RWPE2 (cell line): ENCODE results near the gene ATG101.

Source experiments
- ATAC-seq: fragments of 200-7000 bp; cut with Tn5 transposase; 3 replicates; pipeline ENCODE4 v1.9.1; 2021; ENCODE audit warnings: low read depth
- DNase-seq: peaks from one replicate; pipeline ENCODE4 v3.0.0-alpha.2; 2020; ENCODE audit warnings: low spot score
- H3K27ac ChIP-seq: fragments of 450-650 bp; 2 replicates; pipeline ENCODE4 v1.5.1; 2017; ENCODE audit warnings: mild to moderate bottlenecking; ENCODE audit not compliant: poor library complexity, severe bottlenecking
- H3K27me3 ChIP-seq: fragments of 250-450 bp; sonication (Bioruptor Pico); 2 replicates; pipeline ENCODE4 v1.5.1; 2021; ENCODE audit warnings: mild to moderate bottlenecking, moderate library complexity; ENCODE audit not compliant: insufficient read depth, poor library complexity, severe bottlenecking
- H3K36me3 ChIP-seq: fragments of 250-450 bp; sonication (Bioruptor Pico); 2 replicates; pipeline ENCODE4 v1.5.1; 2020; ENCODE audit warnings: low read depth, mild to moderate bottlenecking, moderate library complexity
- H3K4me1 ChIP-seq: fragments of 250-450 bp; sonication (Bioruptor Pico); 2 replicates; pipeline ENCODE4 v1.5.1; 2021; ENCODE audit warnings: mild to moderate bottlenecking, moderate library complexity; ENCODE audit not compliant: insufficient read depth, poor library complexity, severe bottlenecking
- H3K4me3 ChIP-seq: fragments of 250-450 bp; sonication (Bioruptor Pico); 2 replicates; pipeline ENCODE4 v1.5.1; 2021; ENCODE audit warnings: mild to moderate bottlenecking, moderate library complexity; ENCODE audit not compliant: severe bottlenecking
- H3K9me3 ChIP-seq: fragments of 250-450 bp; sonication (Bioruptor Pico); 2 replicates; pipeline ENCODE4 v1.5.1; 2021; ENCODE audit warnings: mild to moderate bottlenecking, moderate library complexity; ENCODE audit not compliant: severe bottlenecking
- TF ChIP-seq, protein P1 (sequence below): fragments of 450-650 bp; IDR thresholded peaks from one replicate; pipeline ENCODE4 v1.5.1; 2017; ENCODE audit warnings: mild to moderate bottlenecking, moderate library complexity; ENCODE audit not compliant: poor library complexity, severe bottlenecking

The ATG101 gene

DNA sequence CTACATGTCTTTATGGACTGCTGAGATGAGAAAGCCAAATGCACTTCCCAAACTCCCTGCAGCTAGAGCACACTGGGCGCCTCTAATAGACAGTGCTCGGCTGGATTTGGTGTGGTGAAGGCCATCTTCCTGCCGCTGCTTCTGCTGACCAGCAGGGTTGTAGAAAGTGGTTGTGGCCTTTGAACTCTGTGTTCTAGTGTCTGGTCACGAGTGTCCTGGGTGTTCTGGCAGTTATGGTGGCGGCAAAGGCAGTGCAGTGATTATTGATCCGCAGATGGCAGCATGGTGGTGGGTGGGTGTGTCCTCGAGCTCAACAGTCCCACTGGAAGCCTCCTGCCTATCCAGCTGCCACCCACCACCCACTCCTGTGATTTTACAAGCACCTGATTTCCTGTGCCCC, 53.1 kb downstream of the ATG101 start:
- no peak for ATAC-seq
- Histone ChIP-seq H3K4me1 (no peaks in the 10 kb centered on the region), H3K9me3 (no peaks in the 10 kb centered on the region), H3K27ac (no peak overlapping the region), H3K36me3 (no peaks in the 10 kb centered on the region), H3K4me3 (no peak overlapping the region), H3K27me3 (no peaks in the 10 kb centered on the region)
- TF ChIP-seq, protein P1, sequence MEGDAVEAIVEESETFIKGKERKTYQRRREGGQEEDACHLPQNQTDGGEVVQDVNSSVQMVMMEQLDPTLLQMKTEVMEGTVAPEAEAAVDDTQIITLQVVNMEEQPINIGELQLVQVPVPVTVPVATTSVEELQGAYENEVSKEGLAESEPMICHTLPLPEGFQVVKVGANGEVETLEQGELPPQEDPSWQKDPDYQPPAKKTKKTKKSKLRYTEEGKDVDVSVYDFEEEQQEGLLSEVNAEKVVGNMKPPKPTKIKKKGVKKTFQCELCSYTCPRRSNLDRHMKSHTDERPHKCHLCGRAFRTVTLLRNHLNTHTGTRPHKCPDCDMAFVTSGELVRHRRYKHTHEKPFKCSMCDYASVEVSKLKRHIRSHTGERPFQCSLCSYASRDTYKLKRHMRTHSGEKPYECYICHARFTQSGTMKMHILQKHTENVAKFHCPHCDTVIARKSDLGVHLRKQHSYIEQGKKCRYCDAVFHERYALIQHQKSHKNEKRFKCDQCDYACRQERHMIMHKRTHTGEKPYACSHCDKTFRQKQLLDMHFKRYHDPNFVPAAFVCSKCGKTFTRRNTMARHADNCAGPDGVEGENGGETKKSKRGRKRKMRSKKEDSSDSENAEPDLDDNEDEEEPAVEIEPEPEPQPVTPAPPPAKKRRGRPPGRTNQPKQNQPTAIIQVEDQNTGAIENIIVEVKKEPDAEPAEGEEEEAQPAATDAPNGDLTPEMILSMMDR: no peak
- no peak for DNase-seq

DNA sequence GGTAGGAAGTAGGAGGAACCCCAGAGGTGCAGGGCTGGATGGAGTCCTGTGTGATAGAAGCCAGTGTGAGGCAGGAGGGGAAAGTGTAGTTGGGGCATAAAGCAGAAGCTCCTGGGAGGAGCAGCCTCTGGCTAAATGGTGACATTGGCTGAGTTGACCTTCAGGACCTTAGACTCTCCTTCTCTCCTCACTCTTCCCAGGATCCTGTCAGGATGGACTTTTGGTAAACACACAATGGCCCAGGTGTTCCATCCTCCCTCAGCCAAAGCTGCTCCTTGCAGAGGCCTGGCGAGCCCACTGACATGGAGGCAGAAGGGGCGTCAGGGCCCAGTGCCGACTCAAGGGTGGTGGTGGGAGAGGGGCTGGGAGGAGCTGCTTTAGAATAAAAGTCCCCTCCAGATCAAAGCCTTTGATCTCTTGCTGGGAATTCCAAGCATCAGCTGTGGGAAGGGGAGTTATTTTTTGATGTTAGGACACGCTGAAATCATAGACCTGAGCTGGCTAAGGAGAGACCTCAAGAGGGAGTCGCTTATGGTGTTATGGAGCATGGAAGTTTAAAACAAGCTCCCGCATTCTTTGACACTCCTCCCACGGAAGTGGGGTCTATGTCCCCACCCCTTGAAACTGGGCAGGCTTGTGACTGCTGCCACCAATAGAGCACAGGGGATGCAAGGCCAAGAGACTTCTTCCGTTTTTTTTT, 53.9 kb downstream of the ATG101 start:
- Histone ChIP-seq H3K9me3 (no peaks in the 10 kb centered on the region), H3K27ac (no peak overlapping the region), H3K4me1 (no peaks in the 10 kb centered on the region), H3K4me3 (no peak overlapping the region), H3K36me3 (no peaks in the 10 kb centered on the region), H3K27me3 (no peaks in the 10 kb centered on the region)
- no peak for DNase-seq
- TF ChIP-seq, protein P1: no peak
- ATAC-seq: no peak

DNA sequence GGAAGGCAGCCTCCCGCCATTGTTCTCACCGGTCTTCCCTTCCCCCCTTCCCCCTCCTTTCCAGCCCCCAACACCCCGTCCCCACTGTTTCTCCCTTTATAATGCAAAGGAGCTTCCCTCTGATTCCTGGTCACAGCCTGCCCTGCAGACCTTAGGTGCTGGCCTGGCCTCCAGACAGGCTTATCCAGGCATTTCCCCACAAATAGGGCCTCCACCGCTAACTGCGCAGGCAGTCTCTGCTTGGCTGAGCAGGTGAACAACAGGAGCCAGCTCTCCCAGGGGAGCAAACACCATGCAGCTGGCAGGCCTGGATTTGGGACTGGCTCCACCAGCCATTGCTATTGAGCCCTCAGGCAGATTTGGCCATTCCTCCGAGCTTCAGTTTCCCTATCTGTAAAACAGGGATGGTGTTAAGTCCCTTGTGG, 55.7 kb downstream of the ATG101 start:
- no peak overlapping the region for H3K4me3 ChIP-seq
- H3K9me3 ChIP-seq: no peaks in the 10 kb centered on the region
- DNase-seq (no peak), ATAC-seq (no peak)
- H3K36me3 ChIP-seq: no peaks in the 10 kb centered on the region
- no peak overlapping the region for H3K27ac ChIP-seq
- no peaks in the 10 kb centered on the region for H3K4me1 ChIP-seq
- TF ChIP-seq, protein P1: no peak
- H3K27me3 ChIP-seq: no peaks in the 10 kb centered on the region

DNA sequence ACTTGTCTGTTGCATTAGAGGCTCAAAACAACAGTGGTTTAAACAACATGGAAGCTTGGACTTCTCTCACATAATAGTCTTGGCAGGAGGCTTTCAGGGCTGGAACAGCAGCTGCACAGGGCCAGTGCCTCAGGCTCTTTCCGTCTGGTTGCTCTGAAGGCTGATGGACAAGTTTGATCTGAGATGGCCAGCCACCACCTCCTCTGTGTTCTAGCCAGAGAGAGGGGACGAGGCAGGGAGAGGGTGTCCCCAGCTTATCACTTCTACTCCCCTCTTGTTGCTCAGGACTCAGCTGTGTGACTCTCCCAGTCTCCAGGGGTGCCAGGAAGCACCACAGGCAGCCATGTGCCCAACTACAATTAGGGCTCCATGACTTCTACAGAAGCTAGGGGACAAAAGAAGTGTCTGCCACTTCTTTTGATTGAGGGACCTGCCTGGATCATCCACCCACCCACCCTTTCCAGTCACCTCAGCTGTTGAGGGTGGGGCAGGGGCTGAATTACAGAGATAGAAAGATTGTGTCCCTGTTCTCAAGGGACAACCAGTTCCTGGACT, 56.3 kb downstream of the ATG101 start:
- Histone ChIP-seq H3K4me3 (no peak overlapping the region), H3K9me3 (no peaks in the 10 kb centered on the region), H3K27me3 (no peaks in the 10 kb centered on the region), H3K27ac (no peak overlapping the region), H3K4me1 (no peaks in the 10 kb centered on the region), H3K36me3 (no peaks in the 10 kb centered on the region)
- no peak for DNase-seq
- no peak for ATAC-seq
- TF ChIP-seq, protein P1: no peak
